NCI-H2081 treated with DMSO at 0.1 percent for 48 hours (cell line): ENCODE data around the gene SDK2.

Source experiments
- DNase-seq: peaks from one replicate; lab custom pipeline; 2025; lab: John Stamatoyannopoulos, UW

Gene SDK2

DNA sequence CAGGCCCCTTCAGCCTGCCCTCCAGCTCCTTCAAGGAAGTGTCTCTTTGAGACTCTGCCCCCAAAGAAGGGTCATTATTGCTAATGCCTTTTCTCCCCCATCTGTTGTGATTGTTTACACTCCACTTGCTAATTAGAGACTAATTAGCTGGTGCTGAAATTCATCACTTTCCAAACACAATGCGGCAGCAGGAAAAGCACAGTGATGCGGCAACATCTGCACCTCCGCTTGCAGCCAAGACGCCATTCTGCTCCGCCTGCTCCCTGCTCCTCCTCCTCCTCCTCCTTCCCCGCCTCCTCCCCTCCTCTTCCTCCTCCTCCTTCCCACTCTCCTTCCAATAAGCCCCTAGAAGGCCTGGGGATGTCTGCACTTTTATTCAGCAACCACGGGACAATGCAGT, 110.5 kb downstream of the SDK2 start:
- DNase-seq = no peak

DNA sequence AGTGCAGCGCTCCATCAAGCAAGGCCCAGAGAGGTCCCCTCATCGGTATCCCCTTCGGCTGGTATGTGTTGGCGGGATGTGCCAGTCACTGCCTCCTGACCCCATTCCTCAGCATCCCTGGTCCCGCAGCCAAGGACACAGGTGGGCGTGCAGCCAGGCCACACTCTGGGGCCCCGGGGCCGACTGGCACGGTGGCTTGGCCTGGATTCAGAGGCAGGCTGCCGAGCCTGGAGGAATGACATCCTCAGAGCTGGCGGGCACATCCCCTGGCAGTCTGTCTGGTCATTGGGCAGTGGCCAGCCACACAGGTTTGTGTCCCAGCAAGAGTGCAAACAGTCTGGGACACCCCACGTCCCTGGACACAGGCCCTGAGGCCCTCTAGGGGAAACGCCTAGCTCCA, 111.1 kb downstream of the SDK2 start:
- no peak for DNase-seq

DNA sequence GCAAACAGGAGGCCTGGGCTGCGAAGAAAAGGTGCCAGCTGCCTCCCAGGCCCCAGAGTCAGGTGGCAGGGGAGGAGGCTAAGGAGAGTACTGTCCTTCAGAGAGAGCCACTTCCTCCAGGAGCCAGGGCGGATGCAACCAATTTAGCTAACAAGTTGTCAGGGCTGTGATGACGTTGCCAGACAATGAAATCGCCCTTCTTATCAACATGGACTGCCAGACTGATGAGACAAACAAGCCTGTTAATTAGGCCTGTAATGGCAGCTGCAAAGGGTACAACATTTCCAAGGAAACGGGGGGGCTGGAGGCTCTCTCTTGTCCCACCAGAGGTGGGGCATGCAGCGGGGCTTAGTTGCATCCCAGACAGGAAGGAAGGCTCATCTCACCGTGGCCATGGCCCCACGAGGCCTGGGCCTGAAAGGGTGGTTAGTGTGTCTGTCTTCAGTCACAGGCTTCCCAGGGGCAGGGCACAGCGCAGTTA, 111.8 kb downstream of the SDK2 start:
- DNase-seq = no peak

DNA sequence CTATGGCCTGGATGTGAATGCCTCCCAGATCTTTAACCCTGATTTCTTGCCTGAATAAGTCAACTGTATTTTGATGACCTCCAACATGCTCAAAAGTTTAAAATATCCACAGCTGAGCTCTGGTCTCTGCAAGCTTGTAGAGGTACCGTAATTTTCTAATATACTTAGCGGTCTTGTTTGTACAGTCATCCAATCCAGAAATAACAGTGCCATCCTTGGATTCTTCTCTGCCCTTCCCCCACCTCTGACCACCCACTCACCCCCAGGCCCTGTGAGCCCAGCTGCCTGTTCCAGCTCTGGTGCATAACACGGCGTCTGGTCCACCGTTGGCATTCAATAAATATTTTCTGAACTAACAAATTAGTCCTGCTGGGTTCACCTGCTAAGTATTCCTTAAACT, 113.1 kb downstream of the SDK2 start:
- no peak for DNase-seq

DNA sequence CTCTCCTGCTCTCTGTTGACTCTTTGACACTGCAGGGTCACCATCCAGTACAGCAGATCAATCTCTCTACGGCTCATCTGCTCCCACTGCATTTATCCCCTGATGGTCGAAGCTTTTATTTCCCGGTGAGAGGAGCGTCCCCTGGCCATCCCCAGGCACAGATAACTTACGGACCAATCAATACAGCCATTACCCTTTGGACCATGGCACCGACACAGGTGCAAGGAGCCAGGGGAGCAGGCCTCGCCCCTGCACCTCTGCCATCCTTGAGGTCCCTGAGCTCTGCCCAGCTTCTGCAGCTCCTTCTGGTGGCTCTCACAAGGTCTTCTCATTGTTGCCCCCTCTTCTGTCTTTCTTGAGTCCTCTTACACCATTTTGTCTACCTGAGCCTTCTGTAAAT, 115.6 kb downstream of the SDK2 start:
- no peak for DNase-seq

DNA sequence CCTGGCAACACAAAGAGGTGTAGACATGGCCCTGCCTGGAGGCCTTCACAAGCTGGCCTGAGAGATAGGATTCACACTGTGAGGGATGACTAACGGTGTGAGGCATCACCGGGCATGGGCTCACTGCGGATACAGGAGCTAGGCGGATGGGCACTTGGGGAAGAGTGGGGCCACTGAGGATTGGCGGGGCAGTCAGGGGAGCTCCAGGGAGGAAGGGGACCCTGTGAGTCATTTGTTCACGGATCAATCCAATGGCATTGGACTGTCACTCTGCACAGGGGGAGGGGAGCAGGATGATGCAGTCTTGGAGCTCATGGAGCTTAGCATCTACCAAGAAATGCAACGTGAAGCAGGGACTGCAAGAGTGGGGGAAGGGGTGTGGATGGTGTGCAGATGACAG, 117.3 kb downstream of the SDK2 start:
- no peak for DNase-seq

DNA sequence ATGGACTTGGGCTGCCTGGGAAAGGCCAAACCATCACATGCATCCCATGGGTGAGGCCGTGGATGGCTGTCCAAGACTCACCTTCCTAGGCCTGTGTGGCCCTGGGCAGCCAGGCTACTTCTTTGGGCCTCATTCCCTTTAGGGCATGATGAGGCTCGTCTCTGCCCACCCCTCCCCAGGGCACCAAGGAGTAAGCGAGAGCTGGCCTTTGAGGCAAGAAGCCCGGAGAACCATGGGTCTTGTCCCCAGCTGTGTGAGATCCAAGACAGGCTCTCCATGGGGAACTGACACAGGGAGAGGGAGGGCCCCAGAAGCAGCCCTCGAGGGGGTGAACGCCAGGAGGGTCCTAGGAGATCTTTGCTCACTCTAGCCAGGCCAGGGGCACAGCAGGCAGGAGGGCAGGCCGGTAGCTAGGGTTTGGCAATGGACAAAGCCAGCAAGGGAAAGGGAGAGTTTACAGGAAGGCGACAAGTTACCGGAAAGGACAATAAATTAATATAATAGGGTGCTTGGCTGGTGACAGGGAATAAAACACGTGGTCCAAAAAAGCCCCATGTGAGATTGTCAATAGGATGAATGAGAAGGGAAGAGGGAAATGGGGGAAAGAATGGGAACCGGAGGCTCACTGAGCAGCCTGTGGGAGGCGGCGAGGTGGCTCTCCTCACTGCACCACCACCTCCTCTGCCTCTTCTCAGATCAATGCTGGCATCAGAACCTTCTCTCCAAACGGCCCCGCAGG, 119.1 kb downstream of the SDK2 start:
- no peak for DNase-seq

DNA sequence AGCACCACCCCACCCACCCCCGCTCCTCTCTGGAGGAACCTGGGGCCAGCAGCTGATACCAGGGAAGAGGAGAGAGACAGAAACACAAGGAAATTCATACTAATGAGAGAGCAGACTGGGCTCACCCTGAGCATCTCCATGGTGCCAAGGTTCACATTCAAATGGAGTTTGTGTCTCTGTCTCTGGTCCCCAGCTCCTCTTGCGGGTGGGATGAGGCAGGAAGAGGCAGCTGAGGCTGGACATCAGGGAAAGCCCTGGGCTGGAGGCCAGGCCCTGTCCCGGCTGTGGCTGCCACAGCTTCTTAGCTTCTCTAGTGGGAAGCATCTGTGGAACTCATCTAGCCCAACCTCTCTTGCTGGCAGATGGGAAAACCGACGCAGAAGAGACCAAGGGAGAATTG, 121.5 kb downstream of the SDK2 start:
- no peak for DNase-seq

DNA sequence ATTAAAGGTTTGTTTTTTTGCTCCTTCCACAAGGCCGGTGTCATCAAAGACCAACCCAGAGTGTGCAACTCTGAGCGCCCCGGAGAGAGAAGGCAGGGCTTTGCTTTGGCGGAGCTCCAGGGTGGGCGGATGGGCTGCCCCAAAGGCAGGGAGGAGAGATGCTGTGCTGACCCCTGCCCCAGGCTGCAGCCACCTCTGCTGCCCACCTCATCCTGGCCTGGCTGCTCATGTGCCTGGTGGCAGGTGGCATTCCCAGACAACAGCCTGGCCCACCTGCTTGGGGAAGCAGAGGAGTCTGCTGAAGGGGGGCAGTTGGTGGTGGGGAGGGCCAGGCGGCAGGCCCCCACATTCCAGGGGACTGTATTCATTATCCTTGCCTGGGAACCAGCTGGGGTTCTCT, 122.1 kb downstream of the SDK2 start:
- no peak for DNase-seq

DNA sequence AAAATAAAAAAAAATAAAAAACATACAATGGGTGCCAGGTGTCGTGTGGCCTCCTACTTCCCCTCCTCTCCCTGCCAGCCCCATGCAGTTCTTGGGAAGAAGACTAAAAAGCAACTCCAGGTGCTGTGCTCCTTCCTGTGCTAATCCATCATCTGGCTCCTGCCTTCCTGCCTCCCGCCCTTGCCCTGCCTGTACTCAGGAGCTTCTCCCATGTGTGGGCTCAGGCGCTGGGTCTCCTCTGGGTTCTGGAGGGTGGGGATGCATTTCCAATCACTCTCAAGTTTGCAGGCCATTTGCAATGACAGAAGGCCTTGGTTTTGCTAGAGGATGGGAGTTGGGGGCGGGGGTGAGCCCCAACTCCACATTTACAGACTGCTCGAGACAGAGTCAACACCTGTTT, 122.9 kb downstream of the SDK2 start:
- peak; percentile 56 for DNase-seq

DNA sequence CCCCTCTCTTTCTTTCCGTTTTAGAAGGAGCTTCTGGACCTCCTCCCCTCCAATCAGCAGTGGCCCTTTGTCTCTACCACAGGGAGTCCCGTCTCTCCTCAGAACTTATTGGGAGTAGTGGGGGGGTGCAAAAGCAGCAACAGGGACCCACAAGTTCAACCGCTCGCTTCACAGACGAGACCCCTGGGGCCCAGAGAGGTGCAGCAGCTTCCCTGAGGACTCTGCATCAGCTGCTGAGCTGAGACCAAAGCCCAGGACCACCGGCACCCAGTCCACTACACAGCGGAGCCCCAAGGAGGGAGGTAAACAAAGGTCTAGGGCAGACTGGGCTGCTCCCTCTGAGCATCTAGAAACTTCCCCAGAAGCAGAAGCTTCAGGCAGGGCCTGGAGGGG, 123.9 kb downstream of the SDK2 start:
- DNase-seq = no peak

DNA sequence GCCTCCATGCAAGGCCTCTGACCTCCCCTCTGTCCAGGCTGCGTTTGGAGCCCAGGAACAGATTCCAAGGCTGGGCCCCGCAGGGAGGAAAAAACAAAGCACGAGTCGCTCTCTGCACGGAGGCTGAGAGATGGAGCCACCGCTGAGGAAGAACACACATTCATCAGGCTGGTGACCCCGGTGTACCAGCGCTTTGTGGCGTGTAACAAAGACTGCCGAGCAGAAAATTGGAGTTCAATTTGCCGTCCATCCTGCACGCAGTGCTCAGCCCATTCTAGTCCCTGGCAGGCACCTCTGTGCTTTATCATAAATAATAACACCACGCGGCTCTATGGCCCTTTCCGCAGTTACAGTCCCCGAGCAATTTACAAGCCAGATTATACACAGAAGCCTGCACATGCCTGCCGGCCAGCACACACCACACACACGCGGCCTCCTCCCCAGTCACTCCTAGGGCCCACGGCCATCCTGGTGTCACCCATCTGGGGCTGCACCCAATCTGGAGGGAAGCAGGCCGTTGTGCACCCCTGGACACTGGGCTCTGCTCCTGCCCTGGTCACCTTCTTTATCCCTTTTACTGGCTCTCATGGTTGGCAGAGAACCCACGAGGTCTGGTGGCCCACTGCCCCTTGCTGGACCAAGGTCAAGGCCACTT, 124.4 kb downstream of the SDK2 start:
- DNase-seq = no peak

DNA sequence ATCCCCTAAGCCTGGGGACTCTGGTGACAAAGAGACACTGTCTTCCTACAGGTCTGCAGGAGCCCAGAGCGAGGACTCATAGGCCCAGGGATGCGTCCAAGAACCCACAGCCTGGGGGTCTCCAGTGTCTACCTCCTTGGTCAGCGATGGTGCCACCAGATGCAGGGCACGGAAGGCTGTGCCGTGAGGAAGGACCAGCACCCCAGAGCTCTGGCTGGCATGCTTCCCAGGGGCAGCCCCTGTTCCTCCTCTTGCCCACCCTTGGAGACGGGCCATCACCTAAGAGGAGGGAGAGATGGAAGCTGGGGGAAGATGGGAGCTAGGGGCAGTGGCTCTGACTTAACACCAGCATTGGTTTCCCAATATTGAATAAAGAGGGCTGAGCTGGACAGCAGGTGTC, 125.2 kb downstream of the SDK2 start:
- DNase-seq = no peak

DNA sequence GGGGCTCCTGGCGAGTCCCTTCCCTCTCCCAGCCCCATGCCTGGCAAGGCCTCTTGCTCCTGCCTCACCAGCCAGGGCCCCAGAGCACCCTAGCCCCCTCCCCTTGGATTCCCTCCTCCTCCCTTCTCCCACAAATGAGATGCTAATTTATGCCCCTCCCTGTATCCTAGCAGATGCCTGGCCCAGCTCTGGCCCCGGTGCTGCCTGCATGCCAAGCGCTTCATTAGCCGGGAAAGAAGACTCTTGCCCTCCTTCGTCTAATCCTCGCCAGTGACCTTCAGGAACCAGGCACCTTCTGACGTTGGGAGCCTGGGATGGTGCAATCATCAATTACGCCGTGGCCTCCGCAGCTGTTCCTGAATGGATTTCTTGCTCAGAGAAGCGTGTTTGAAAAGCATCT, 127.8 kb downstream of the SDK2 start:
- no peak for DNase-seq

DNA sequence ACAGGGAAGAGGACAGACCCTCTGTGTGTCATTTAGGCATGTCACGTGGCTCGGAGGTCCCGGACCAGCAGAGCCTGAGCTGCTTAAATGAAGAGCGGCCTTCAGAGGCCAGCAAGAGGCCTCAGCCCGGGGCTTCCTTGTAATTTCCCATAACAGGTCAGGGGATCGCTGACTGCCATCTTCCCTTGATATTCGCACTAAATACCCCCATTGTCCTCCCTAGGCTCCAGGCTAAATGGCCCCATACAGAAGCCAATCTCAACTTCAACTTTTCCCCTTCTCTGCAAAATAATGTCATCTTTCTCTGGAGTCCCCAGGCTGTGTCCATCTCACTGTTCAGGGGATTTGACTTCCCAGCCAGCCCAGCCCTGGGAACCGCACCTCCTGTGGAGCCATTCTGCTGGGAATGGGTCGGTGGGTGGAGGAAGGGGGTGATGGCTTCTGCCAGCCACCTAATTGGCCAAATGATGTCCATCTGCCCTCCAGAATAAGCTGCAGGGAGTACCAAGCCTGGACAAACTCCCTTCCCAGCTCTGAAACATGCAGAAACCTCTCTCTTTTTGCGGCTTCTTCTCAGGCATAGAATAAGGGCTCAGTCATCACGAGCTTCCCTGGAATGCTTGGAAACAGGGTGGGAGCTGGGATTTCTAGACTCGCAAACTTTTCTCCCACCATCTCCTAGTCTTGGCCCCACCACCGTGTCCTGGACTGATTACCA, 129.9 kb downstream of the SDK2 start:
- no peak for DNase-seq

DNA sequence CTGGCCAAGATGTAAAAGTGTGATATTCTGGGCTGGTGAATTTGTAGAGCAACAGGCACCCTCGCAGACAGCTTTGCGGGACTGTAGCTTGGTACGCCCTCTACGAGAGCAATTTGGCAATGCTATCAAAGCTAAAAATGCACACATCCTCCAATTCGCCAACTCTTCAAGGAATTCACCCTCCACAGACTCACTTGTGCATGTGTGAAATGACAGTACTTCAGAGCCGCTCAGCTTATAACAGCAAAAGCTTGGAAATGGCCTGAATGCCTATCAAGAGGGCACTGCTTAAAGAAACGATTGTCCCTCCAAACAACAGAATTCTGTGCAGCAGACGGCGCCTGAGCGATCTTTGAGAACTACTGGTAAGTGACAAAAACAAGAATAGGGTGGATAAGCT, 130.8 kb downstream of the SDK2 start:
- DNase-seq = no peak

DNA sequence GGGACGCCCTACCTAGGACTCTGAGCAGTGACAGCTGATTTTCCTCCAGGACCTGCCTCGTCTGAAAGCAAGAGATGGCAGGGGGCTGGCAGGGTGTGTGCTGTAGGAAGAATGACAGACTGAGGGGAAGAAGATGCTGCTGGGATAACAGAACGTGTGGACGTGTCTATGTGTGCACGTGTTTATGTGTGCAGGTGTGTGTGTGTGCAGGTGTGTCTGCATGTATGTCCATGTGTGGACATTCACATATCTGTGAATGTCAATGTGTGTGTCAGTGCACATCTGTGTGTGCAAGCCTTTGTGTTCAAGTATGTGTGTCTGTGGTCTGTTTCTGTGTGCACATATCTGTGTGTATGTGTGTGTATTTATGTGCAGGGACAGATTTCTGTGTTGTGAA, 132.5 kb downstream of the SDK2 start:
- DNase-seq = no peak

DNA sequence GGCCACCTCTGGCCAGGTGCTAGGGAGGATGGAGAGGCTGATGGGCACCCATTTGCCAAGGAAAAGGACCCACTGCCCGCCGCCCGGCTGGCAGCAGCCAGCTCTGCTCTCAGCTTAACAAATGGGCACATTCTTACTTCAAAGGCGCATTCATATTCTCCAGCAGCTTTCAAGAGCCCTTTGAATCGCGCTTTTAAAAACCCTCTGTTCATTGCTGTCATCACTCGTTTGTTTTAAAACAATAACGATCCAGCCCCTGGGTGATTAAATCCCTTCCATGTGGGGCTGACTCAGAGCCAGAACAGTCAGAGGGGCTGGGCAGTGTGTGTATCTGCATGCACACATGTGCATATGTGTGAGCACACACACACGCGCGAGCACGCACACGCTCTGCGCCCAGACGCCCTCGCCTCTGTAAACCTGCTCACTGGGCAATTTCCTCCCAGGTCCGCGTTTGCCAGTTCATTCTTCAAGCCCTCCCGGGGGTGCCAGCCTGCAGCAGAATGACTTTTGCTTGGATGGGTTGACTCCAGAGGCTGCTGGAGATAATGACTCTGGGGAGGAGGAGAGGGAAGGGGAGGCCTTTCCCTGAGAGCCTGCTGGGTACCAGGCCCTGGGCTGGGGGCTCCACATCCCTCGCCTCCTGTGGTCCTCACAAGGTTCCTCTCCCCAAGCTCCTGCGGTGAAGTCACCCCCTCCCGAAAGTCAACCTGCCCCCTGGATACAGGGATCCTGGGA, 133.1 kb downstream of the SDK2 start:
- no peak for DNase-seq

DNA sequence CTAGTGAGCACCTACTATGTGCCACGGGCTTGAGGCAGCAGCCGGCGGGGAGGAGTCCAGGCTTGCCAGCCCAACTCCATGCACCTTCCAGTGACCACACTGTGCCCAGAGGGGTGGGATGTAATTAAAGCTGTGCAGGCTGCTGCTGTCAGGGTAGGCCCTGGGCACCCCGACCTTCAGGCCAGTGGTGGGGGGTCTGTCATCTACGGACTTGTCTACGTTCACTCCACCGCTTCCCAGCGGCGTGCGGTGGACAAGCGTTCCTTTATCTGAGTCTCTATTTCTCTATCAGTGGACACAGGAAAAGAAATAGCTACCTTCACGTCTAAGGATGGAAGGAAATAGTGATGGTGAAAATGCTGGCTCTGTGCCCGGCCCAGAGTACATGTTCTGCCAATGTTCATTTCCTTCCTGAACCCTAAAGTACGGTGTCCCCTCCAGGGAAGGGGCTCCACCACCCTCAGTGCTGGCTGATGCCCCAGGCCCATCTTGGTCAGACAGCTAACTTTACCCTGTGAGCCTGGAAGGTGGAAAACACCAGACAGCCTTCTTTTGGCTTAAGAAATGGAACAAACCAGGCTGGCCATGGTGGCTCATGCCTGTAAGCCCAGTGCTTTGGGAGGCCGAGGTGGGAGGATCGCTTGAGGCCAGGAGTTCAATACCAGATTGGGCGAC, 135.2 kb downstream of the SDK2 start:
- no peak for DNase-seq

DNA sequence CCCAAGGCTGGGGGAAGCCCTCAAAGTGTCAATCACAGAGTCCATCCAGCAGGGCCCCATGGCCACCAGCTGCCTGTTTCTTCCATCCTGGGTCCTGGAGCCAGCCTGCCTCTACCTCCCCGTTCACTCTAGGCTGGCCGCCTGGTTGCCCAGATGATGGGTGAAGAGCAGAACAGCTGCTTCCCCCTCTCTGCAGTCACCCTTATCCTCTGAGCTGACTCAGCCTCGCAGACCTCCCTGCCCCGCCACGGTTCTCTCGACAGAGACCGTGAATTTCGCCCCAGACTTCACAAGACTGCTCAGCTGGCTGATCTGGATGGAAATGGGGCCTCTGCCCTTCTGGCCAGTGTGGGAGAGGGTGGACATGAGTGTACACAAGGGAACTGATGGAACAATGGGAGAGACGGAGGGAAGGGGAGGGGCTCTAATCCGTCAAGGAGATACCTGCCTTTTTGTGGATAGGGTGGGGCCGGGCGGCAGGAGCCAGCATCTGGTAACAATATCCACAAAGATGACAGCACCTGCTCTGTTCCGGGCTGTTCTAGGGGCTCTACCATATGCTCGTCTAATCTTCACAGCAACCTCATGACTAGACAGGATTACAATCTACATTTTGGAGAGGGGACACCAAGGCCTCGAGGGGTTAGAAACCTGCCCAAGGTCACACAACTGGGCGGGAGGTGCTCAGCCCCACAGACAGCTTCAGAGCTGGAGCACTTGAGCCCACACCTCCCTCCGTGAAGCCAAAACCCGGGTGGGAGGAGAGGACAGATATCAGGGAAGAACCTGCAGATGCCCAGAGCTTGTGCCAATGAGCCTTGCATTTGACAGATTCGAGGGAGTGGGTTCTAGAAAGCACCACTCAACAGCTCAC, 136.0 kb downstream of the SDK2 start:
- DNase-seq = no peak
